ENCODE data around the gene TMEM63A. TPM values are rescaled to one million over a fixed set of nuclear protein-coding genes. Genes with fewer than 3 reads are reported as not detected.

TMEM63A gene
- total RNA-seq, 4 donors from 2014 or later, result 6.3 to 19.5 (median 10.6) TPM

DNA sequence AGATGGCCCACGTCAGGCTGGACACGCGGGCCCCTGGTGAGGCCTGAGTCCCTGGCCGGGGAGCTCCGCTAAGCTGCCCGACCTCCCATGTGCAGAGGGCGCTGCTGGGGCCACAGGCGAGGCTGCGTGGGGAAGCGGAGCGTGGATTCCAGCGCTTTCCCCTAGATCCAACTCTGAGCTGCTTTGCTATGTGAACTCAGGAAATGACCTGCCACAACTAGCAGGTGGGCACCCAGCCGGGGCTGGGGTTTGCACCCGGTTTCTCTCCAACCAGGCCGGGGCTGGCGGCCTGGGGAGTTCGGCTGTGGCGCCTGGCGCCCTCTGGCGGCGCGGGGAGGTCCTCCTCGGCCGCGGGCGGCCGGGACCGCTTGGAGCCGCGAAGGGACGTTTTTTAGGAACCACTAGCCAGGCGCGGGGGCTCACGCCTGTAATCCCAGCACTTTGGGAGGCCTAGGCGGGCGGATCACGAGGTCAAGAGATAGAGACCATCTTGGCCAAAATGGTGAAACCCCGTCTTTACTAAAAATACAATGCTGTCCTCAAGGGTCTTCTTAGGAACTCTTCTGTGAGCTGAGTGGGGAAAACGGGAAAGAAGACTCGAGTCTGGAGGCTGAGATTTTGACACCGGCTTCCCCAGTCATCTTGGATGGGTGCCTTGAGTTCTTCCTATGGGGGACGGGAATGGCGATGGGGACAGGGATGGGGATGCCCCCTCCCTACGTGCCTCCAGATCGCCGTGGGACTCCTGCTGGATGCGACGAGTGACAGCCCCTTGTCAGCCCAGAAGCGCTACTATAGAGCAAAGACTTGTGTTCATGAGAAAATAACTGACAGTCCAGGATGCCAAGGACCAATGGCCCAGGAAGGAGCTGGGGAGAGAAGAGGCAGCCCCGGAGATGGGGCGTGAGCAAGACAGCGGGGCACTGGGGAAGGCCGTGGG lies 29.3 kb upstream of the TMEM63A start:
- H3K4me3 ChIP-seq, result peak overlapping the region in 2 of 4 donors; percentile 10 to 17
- intact Hi-C loops (cut with DNase I; ENCODE audit: low total_unique reads), result loop anchor here (1.0 to 5.0 kb wide), 3 partner anchors 34 to 436 kb away; no protein-coding TSS in a partner anchor
- ATAC-seq, result peak; percentile 55 to 84

GRCh38 chr1:225909477-225909876 lies 27.3 kb upstream of the TMEM63A start:
- Histone ChIP-seq H3K27ac (no peak overlapping the region), H3K36me3 (no peaks in the 10 kb centered on the region), H3K27me3 (no peaks in the 10 kb centered on the region), H3K4me1 (no peaks in the 10 kb centered on the region), H3K9me3 (no peaks in the 10 kb centered on the region), H3K4me3 (no peak overlapping the region)
- no peak for ATAC-seq
- intact Hi-C loops (cut with DNase I; ENCODE audit: low total_unique reads) (no loop called here), in situ Hi-C loops (cut with MboI; ENCODE audit: low sequenced_read_pairs in 4 of 4) (loop anchor here in 1 of 4 donors (5.0 kb wide), 1 partner anchor 432 kb away; no protein-coding TSS in a partner anchor)
- no peak for TF ChIP-seq POLR2A (IDR thresholded peaks at IDR 0.05)
- TF ChIP-seq, protein P1, sequence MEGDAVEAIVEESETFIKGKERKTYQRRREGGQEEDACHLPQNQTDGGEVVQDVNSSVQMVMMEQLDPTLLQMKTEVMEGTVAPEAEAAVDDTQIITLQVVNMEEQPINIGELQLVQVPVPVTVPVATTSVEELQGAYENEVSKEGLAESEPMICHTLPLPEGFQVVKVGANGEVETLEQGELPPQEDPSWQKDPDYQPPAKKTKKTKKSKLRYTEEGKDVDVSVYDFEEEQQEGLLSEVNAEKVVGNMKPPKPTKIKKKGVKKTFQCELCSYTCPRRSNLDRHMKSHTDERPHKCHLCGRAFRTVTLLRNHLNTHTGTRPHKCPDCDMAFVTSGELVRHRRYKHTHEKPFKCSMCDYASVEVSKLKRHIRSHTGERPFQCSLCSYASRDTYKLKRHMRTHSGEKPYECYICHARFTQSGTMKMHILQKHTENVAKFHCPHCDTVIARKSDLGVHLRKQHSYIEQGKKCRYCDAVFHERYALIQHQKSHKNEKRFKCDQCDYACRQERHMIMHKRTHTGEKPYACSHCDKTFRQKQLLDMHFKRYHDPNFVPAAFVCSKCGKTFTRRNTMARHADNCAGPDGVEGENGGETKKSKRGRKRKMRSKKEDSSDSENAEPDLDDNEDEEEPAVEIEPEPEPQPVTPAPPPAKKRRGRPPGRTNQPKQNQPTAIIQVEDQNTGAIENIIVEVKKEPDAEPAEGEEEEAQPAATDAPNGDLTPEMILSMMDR (IDR thresholded peaks at IDR 0.05 in 4 of 5, conservative IDR thresholded peaks at IDR 0.05 in 1 of 5), result no peak
- DNase-seq, result peak in 1 of 2 donors; percentile 3

More for the DNA sequence above, 29.3 kb upstream of the TMEM63A start:
- no peaks in the 10 kb centered on the region for H3K36me3 ChIP-seq
- no peaks in the 10 kb centered on the region for H3K4me1 ChIP-seq
- H3K9me3 ChIP-seq, result no peaks in the 10 kb centered on the region
- H3K27me3 ChIP-seq, result no peaks in the 10 kb centered on the region
- in situ Hi-C loops (cut with MboI; ENCODE audit: low sequenced_read_pairs in 4 of 4), result loop anchor here in 2 of 4 donors (5.0 to 10.0 kb wide), 3 partner anchors 137 to 437 kb away; partner anchors contain the start of gene SRP9 (in 2 of the 2)
- peak in 1 of 2 donors; percentile 40 for DNase-seq
- no peak overlapping the region for H3K27ac ChIP-seq
- TF ChIP-seq, protein P1 (IDR thresholded peaks at IDR 0.05 in 4 of 5, conservative IDR thresholded peaks at IDR 0.05 in 1 of 5), result peak; percentile 66 to 92 (median 83)
- TF ChIP-seq POLR2A (IDR thresholded peaks at IDR 0.05), result no peak

DNA sequence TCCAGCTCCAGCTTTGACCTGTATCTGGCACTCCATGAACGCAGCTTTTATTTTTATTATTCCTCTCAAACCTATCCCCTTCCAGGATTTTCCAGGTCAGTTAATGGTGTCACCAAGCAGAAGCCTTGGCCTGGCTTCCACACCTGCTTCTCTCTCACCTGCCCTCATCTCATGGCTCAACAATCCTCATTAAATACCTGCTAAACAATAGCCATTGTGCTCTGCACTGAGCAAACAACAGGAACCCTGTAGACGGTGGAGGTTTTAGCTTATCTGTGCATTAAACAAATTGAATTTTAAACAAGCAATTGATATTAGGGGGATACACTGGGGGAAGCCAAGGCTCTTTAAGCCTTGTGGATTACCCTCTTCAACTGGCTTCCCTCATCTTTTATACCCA lies 26.6 kb upstream of the TMEM63A start:
- Histone ChIP-seq H3K4me3 (no peak overlapping the region), H3K27ac (no peak overlapping the region), H3K9me3 (no peaks in the 10 kb centered on the region), H3K27me3 (no peaks in the 10 kb centered on the region), H3K4me1 (no peaks in the 10 kb centered on the region), H3K36me3 (no peaks in the 10 kb centered on the region)
- DNase-seq, result no peak
- intact Hi-C loops (cut with DNase I; ENCODE audit: low total_unique reads), result no loop called here
- in situ Hi-C loops (cut with MboI; ENCODE audit: low sequenced_read_pairs in 4 of 4), result loop anchor here in 1 of 4 donors (5.0 kb wide), 1 partner anchor 431 kb away; no protein-coding TSS in a partner anchor
- no peak for ATAC-seq
- TF ChIP-seq, protein P1 (IDR thresholded peaks at IDR 0.05 in 4 of 5, conservative IDR thresholded peaks at IDR 0.05 in 1 of 5), result no peak
- TF ChIP-seq POLR2A (IDR thresholded peaks at IDR 0.05), result no peak

- DNase-seq (peak in 1 of 2 donors; percentile 0), ATAC-seq (no peak)
- intact Hi-C loops (cut with DNase I; ENCODE audit: low total_unique reads), result no loop called here
Observed at GRCh38 chr1:225908013-225908640, 25.9 kb upstream of the TMEM63A start.

More at GRCh38 chr1:225908013-225908640, 25.9 kb upstream of the TMEM63A start:
- no peak overlapping the region for H3K27ac ChIP-seq
- H3K4me1 ChIP-seq, result no peaks in the 10 kb centered on the region
- no peaks in the 10 kb centered on the region for H3K36me3 ChIP-seq
- in situ Hi-C loops (cut with MboI; ENCODE audit: low sequenced_read_pairs in 4 of 4), result loop anchor here in 1 of 4 donors (5.0 kb wide), 1 partner anchor 431 kb away; no protein-coding TSS in a partner anchor
- no peak overlapping the region for H3K4me3 ChIP-seq
- H3K27me3 ChIP-seq, result no peaks in the 10 kb centered on the region
- no peaks in the 10 kb centered on the region for H3K9me3 ChIP-seq
- TF ChIP-seq, protein P1 (IDR thresholded peaks at IDR 0.05 in 4 of 5, conservative IDR thresholded peaks at IDR 0.05 in 1 of 5), result no peak
- no peak for TF ChIP-seq POLR2A (IDR thresholded peaks at IDR 0.05)
